ENCODE data around the gene TBXAS1. TPM values are rescaled to one million over a fixed set of nuclear protein-coding genes. Genes with fewer than 3 reads are reported as not detected.

TBXAS1 gene
- polyA plus RNA-seq, 2 donors: 5.9 to 10.7 TPM

DNA sequence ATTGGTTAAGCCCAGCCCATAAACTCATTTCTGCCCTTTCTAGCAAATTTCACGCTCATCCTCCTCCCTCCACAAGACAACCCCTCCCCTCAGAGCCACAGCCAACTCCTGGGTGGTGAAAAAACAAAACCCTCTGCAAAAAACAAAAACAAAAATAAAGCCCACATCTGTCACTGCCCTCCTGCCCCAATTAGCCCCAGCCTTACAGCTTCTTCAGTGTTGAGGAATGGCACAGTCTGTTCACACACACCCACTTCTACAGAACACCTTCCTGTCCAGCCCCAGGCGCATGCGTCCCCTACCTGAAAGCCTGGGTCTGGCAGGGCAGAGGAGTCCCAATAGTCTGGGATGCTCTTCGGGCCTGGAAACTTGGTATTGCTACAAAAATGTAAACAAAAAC, 199.2 kb downstream of the TBXAS1 start:
- Histone ChIP-seq H3K27ac (ENCODE audit: low read depth in 2 of 2, low read length in 1 of 2) (no peak overlapping the region), H3K4me3 (ENCODE audit: low read depth in 1 of 2, low read length in 2 of 2) (no peak overlapping the region), H3K4me1 (ENCODE audit: control insufficient read depth in 2 of 2, insufficient read depth in 2 of 2, low read length in 1 of 2) (peaks cover 0 to 2% of the 10 kb centered on the region in 2 donors), H3K27me3 (ENCODE audit: control insufficient read depth in 1 of 2, insufficient read depth in 2 of 2, low read length in 2 of 2) (no peaks in the 10 kb centered on the region), H3K9me3 (ENCODE audit: control insufficient read depth in 2 of 2, insufficient read depth in 1 of 2, low read depth in 1 of 2, low read length in 1 of 2) (no peaks in the 10 kb centered on the region), H3K36me3 (ENCODE audit: control insufficient read depth in 2 of 2, insufficient read depth in 2 of 2, low read length in 1 of 2) (peaks cover 4 to 23% of the 10 kb centered on the region in 2 donors)
- 93 to 97% methylated on average over 4 of the region's 4 CpGs for WGBS, 2 donors

DNA sequence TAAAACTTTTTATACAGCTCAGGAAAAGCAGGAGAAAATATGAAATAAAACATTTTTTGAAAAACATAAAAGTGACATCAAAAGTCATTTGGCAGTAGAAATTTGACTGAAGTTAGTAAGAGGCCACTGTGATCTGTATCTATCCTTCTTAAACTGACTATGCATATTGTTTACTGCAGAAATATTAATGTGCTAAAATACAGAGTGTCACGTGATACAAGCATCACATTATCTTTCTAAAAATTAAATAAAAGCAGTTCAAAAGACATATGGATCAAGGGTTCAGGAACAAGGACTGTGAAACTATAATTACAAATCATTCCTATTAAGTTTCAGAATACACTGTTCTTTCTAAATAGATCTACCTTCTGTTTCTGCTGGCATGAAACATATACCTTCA, 200.0 kb downstream of the TBXAS1 start:
- peaks cover 4 to 27% of the 10 kb centered on the region in 2 donors for H3K36me3 ChIP-seq (ENCODE audit: control insufficient read depth in 2 of 2, insufficient read depth in 2 of 2, low read length in 1 of 2)
- 79 to 81% methylated on average over 1 of the region's 1 CpG for WGBS, 2 donors

DNA sequence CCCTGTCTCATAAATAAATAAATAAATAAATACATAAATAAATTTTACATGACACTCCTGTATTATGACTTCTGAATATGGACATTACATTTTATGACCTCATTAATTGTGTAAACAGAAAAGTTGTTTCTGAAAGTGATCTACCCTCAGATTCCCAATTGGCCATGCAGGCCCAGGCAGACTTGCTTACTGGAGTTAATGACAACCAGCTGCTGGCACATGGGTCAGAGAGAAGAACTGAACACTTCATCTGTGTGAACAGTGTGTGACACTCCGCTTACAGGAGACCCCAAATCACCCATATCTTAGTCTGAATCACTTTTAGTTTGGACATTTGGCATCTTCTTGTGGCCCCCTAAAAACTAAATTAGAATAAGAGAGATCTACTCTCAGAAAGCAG, 202.3 kb downstream of the TBXAS1 start:
- Histone ChIP-seq H3K27me3 (ENCODE audit: control insufficient read depth in 1 of 2, insufficient read depth in 2 of 2, low read length in 2 of 2) (no peaks in the 10 kb centered on the region), H3K9me3 (ENCODE audit: control insufficient read depth in 2 of 2, insufficient read depth in 1 of 2, low read depth in 1 of 2, low read length in 1 of 2) (no peaks in the 10 kb centered on the region), H3K36me3 (ENCODE audit: control insufficient read depth in 2 of 2, insufficient read depth in 2 of 2, low read length in 1 of 2) (peaks cover 4 to 20% of the 10 kb centered on the region in 2 donors), H3K4me3 (ENCODE audit: low read depth in 1 of 2, low read length in 2 of 2) (no peak overlapping the region), H3K27ac (ENCODE audit: low read depth in 2 of 2, low read length in 1 of 2) (no peak overlapping the region), H3K4me1 (ENCODE audit: control insufficient read depth in 2 of 2, insufficient read depth in 2 of 2, low read length in 1 of 2) (no peaks in the 10 kb centered on the region)
- WGBS, 2 donors: 91 to 93% methylated on average over 1 of the region's 1 CpG

More for the DNA sequence above, 200.0 kb downstream of the TBXAS1 start:
- no peaks in the 10 kb centered on the region for H3K27me3 ChIP-seq (ENCODE audit: control insufficient read depth in 1 of 2, insufficient read depth in 2 of 2, low read length in 2 of 2)
- H3K9me3 ChIP-seq (ENCODE audit: control insufficient read depth in 2 of 2, insufficient read depth in 1 of 2, low read depth in 1 of 2, low read length in 1 of 2): no peaks in the 10 kb centered on the region
- peaks cover 0 to 2% of the 10 kb centered on the region in 2 donors for H3K4me1 ChIP-seq (ENCODE audit: control insufficient read depth in 2 of 2, insufficient read depth in 2 of 2, low read length in 1 of 2)
- no peak overlapping the region for H3K27ac ChIP-seq (ENCODE audit: low read depth in 2 of 2, low read length in 1 of 2)
- H3K4me3 ChIP-seq (ENCODE audit: low read depth in 1 of 2, low read length in 2 of 2): no peak overlapping the region

DNA sequence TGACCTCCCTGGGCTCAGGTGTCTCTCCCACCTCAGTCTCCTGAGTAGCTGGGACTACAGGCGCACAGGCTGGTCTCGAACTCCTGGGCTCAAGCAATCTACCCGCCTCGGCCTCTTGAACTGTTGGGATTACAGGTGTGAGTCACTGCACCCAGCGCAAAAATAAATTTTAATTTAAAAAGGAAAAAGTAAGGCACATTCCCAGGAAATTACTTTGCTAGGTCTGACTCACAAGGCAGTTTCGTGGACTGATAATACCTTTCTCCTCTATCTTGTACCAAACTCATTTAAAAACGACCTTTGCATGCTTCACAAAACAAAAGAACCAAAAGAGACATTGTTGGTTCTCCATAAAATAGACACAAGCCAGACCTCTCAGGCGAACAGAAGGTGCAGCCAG, 204.0 kb downstream of the TBXAS1 start:
- H3K27me3 ChIP-seq (ENCODE audit: control insufficient read depth in 1 of 2, insufficient read depth in 2 of 2, low read length in 2 of 2): no peaks in the 10 kb centered on the region
- no peak overlapping the region for H3K4me3 ChIP-seq (ENCODE audit: low read depth in 1 of 2, low read length in 2 of 2)
- H3K4me1 ChIP-seq (ENCODE audit: control insufficient read depth in 2 of 2, insufficient read depth in 2 of 2, low read length in 1 of 2): peaks cover 0 to 2% of the 10 kb centered on the region in 2 donors
- H3K36me3 ChIP-seq (ENCODE audit: control insufficient read depth in 2 of 2, insufficient read depth in 2 of 2, low read length in 1 of 2): peaks cover 0 to 24% of the 10 kb centered on the region in 2 donors
- WGBS, 2 donors: 87 to 91% methylated on average over 8 of the region's 8 CpGs
- no peaks in the 10 kb centered on the region for H3K9me3 ChIP-seq (ENCODE audit: control insufficient read depth in 2 of 2, insufficient read depth in 1 of 2, low read depth in 1 of 2, low read length in 1 of 2)
- H3K27ac ChIP-seq (ENCODE audit: low read depth in 2 of 2, low read length in 1 of 2): no peak overlapping the region

DNA sequence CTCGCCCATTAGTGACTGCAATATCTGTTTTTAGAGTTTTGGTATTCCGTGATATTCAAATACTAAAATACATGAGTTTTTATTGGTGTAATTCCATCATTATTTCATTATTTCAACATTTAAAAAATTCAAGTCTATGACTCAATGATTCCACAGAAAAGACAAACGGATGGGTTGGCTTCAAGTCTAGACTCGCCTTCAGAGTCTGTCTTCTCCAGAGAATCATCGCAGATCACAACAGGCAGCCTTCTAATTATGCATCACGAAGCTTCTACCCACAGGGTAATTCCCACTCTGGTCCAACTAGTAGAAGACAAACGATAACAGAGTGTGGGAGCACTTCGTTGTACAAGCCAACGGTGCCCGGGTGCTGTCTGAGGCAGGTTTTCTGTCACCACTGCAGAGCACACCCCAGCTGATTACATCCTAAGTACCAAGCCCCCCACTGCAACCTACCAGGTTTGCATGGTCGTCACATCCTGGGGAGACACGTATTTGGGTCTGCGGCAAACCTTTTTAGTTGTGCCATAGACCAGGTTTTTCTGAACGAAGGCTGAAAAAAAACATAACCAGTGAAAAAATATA, 204.8 kb downstream of the TBXAS1 start:
- H3K27me3 ChIP-seq (ENCODE audit: control insufficient read depth in 1 of 2, insufficient read depth in 2 of 2, low read length in 2 of 2): no peaks in the 10 kb centered on the region
- no peaks in the 10 kb centered on the region for H3K9me3 ChIP-seq (ENCODE audit: control insufficient read depth in 2 of 2, insufficient read depth in 1 of 2, low read depth in 1 of 2, low read length in 1 of 2)
- H3K36me3 ChIP-seq (ENCODE audit: control insufficient read depth in 2 of 2, insufficient read depth in 2 of 2, low read length in 1 of 2): peaks cover 4 to 21% of the 10 kb centered on the region in 2 donors
- H3K4me3 ChIP-seq (ENCODE audit: low read depth in 1 of 2, low read length in 2 of 2): no peak overlapping the region
- H3K27ac ChIP-seq (ENCODE audit: low read depth in 2 of 2, low read length in 1 of 2): no peak overlapping the region
- WGBS, 2 donors: 82 to 84% methylated on average over 14 of the region's 14 CpGs
- H3K4me1 ChIP-seq (ENCODE audit: control insufficient read depth in 2 of 2, insufficient read depth in 2 of 2, low read length in 1 of 2): peaks cover 0 to 2% of the 10 kb centered on the region in 2 donors

DNA sequence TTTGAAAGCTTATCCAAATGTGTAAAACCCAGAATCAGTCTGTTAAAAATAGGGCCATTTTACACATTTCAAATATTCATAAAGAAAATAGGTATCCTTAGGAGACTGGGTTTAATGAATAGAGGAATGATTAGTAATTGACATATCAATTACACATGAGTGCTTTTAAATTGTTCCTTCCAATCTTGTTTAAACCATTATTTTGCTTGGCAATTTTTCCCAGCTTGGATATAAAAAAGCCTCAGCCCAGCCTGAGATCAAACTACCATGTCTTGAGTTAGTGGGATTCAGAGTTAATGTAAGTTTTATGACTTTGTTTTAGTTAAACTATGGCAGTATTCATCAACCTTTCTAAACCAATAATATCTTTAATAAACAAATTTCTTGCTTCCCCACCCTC, 205.4 kb downstream of the TBXAS1 start:
- Histone ChIP-seq H3K27ac (ENCODE audit: low read depth in 2 of 2, low read length in 1 of 2) (no peak overlapping the region), H3K9me3 (ENCODE audit: control insufficient read depth in 2 of 2, insufficient read depth in 1 of 2, low read depth in 1 of 2, low read length in 1 of 2) (no peaks in the 10 kb centered on the region), H3K4me1 (ENCODE audit: control insufficient read depth in 2 of 2, insufficient read depth in 2 of 2, low read length in 1 of 2) (peaks cover 0 to 2% of the 10 kb centered on the region in 2 donors), H3K36me3 (ENCODE audit: control insufficient read depth in 2 of 2, insufficient read depth in 2 of 2, low read length in 1 of 2) (peaks cover 4 to 21% of the 10 kb centered on the region in 2 donors), H3K4me3 (ENCODE audit: low read depth in 1 of 2, low read length in 2 of 2) (no peak overlapping the region), H3K27me3 (ENCODE audit: control insufficient read depth in 1 of 2, insufficient read depth in 2 of 2, low read length in 2 of 2) (no peaks in the 10 kb centered on the region)

DNA sequence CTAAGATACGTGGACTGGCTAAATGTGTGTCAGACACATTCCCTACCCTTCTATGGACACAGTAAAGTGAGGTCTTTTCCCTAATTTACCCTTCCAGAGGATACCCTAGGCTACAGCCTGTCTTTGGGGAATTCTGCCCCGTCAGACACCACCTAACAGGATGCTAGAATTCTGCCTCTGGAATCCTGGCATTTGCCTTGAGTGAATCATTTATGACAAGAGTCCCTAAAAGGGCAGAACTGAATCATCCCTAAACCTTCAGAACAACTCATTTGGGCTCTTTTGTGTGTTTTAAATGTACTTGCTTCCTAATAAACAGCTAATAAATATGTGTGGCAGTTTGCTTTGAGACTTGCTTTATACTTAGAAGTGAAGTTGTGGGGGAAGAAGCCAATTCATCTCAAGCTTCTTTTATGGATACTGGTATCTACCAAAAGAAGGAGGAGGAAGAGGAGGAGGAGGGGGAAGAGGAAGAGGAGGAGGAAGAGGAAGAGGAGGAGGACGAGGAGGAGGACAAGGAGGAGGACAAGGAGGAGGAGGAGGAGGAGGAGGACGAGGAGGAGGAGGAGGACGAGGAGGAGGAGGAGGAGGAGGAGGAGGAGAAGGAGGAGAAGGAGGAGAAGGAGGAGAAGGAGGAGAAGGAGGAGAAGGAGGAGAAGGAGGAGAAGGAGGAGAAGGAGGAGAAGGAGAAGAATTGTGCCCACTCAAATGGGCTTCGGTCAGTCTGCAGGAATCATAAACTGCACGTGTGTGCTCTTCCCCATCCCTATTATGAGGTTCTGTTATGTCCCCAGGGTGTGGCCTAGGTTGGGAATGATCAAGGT, 206.5 kb downstream of the TBXAS1 start:
- 84 to 91% methylated on average over 4 of the region's 7 CpGs for WGBS, 2 donors
- H3K27me3 ChIP-seq (ENCODE audit: control insufficient read depth in 1 of 2, insufficient read depth in 2 of 2, low read length in 2 of 2): no peaks in the 10 kb centered on the region
- peaks cover 4 to 30% of the 10 kb centered on the region in 2 donors for H3K36me3 ChIP-seq (ENCODE audit: control insufficient read depth in 2 of 2, insufficient read depth in 2 of 2, low read length in 1 of 2)
- no peaks in the 10 kb centered on the region for H3K9me3 ChIP-seq (ENCODE audit: control insufficient read depth in 2 of 2, insufficient read depth in 1 of 2, low read depth in 1 of 2, low read length in 1 of 2)
- H3K4me3 ChIP-seq (ENCODE audit: low read depth in 1 of 2, low read length in 2 of 2): no peak overlapping the region
- no peak overlapping the region for H3K27ac ChIP-seq (ENCODE audit: low read depth in 2 of 2, low read length in 1 of 2)
- peaks cover 0 to 4% of the 10 kb centered on the region in 2 donors for H3K4me1 ChIP-seq (ENCODE audit: control insufficient read depth in 2 of 2, insufficient read depth in 2 of 2, low read length in 1 of 2)

DNA sequence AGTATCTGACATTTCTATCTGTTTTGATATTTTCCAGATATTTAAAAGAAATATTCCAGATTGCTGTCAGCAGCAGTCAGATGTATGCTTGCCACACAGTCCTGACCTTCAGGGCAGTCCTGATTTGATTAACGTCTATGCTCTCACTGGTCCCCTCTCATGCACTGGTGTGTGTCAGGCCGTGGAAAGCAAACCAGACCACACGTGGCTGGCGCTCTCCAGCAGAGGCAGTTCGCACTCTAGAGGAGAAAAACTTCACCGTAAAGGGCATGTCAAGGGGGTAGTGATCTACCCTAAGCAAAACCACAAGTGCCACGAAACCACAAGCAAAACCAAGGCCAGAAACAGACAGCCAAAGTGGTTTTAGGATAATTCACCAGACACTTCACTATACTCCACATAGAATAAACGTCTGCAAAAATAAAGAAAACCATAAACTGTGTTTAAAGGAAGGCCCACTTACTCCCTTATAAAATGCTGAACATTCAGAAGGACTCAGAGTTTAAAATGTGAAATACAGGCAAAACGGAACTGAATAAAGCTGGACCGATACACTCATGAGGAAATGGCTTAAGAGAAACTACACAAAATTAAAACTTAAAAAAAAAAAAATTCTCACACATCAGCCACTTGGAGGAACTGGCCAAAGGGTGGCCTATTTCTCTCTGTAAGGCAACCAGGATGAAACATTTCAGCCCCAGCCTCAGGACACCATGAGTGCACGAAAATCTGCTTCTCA, 207.3 kb downstream of the TBXAS1 start:
- Histone ChIP-seq H3K4me1 (ENCODE audit: control insufficient read depth in 2 of 2, insufficient read depth in 2 of 2, low read length in 1 of 2) (peaks cover 0 to 4% of the 10 kb centered on the region in 2 donors), H3K4me3 (ENCODE audit: low read depth in 1 of 2, low read length in 2 of 2) (no peak overlapping the region), H3K36me3 (ENCODE audit: control insufficient read depth in 2 of 2, insufficient read depth in 2 of 2, low read length in 1 of 2) (peaks cover 4 to 30% of the 10 kb centered on the region in 2 donors), H3K27ac (ENCODE audit: low read depth in 2 of 2, low read length in 1 of 2) (no peak overlapping the region), H3K27me3 (ENCODE audit: control insufficient read depth in 1 of 2, insufficient read depth in 2 of 2, low read length in 2 of 2) (no peaks in the 10 kb centered on the region), H3K9me3 (ENCODE audit: control insufficient read depth in 2 of 2, insufficient read depth in 1 of 2, low read depth in 1 of 2, low read length in 1 of 2) (no peaks in the 10 kb centered on the region)
- WGBS, 2 donors: 76 to 79% methylated on average over 11 of the region's 11 CpGs

DNA sequence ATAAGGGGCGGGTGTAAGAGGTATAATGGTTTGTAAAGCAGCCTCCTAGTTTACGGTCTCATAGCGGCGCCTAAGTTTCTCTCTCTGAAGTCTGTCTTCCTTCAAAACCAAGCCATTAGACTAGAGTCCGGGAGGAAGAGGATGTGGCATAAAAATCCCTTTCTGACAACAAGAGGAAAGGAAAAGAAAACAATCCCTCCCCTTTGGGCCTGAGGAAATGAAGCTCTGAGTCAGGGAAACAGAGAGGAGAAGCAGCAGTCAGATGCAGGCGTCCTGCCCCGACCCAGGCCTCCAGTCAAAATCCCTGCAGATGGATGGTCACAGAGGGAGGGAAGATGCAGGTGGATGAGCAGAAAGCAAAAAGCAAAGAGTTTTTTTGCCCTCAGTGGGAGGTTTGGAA, 210.0 kb downstream of the TBXAS1 start:
- Histone ChIP-seq H3K4me3 (ENCODE audit: low read depth in 1 of 2, low read length in 2 of 2) (no peak overlapping the region), H3K27ac (ENCODE audit: low read depth in 2 of 2, low read length in 1 of 2) (peak overlapping the region in 1 of 2 donors; percentile 16), H3K9me3 (ENCODE audit: control insufficient read depth in 2 of 2, insufficient read depth in 1 of 2, low read depth in 1 of 2, low read length in 1 of 2) (no peaks in the 10 kb centered on the region), H3K36me3 (ENCODE audit: control insufficient read depth in 2 of 2, insufficient read depth in 2 of 2, low read length in 1 of 2) (peaks cover 4 to 29% of the 10 kb centered on the region in 2 donors), H3K27me3 (ENCODE audit: control insufficient read depth in 1 of 2, insufficient read depth in 2 of 2, low read length in 2 of 2) (no peaks in the 10 kb centered on the region), H3K4me1 (ENCODE audit: control insufficient read depth in 2 of 2, insufficient read depth in 2 of 2, low read length in 1 of 2) (peaks cover 0 to 4% of the 10 kb centered on the region in 2 donors)
- 78 to 80% methylated on average over 7 of the region's 7 CpGs for WGBS, 2 donors
